Hematopoietic multipotent progenitor cell treated with erythropoietin and hydrocortisone succinate and interleukin-3 and kit ligand, for 15 days (in vitro differentiated cells): ENCODE data around the gene CEP70.
A peak's percentile ranks its signal among the peaks of the same experiment; 100 is the strongest.
"Not testable (repeated sequence)": the region's sequence is repeated elsewhere in the genome, so short reads cannot be mapped to it uniquely, and the experiment has no call there.

Experiments used
- DNase-seq: peaks from one replicate; pipeline ENCODE4 v3.0.0-alpha.2; 2015; ENCODE audit warnings: low spot score

Gene CEP70

GRCh38 chr3:138594150-138594934 is at the start of gene CEP70:
Gene CEP70, minus strand, starts transcription at chr3:138594260. Its CDS starts 21,333 bp downstream, at chr3:138572927.
- DNase-seq: peak; percentile 87

GRCh38 chr3:138642927-138643253 is 48.8 kb upstream of the CEP70 start:
- DNase-seq: no peak

GRCh38 chr3:138642226-138642926 is 48.3 kb upstream of the CEP70 start:
- no peak for DNase-seq

- DNase-seq: no peak
Measured at GRCh38 chr3:138640537-138640936, 46.5 kb upstream of the CEP70 start.

GRCh38 chr3:138638641-138639040 is 44.6 kb upstream of the CEP70 start:
- no peak for DNase-seq

GRCh38 chr3:138629526-138629925 is 35.5 kb upstream of the CEP70 start:
- DNase-seq: no peak

GRCh38 chr3:138625707-138626365 is 31.8 kb upstream of the CEP70 start:
- DNase-seq: no peak

- DNase-seq: no peak
Measured at GRCh38 chr3:138624518-138624917, 30.5 kb upstream of the CEP70 start.

- DNase-seq: no peak
Measured at GRCh38 chr3:138620431-138620830, 26.4 kb upstream of the CEP70 start.

- DNase-seq: no peak
Measured at GRCh38 chr3:138615462-138615861, 21.4 kb upstream of the CEP70 start.

- no peak for DNase-seq
Measured at GRCh38 chr3:138609898-138610266, 15.8 kb upstream of the CEP70 start.

- no peak for DNase-seq
Measured at GRCh38 chr3:138608322-138609135, 14.5 kb upstream of the CEP70 start, which contains the start of gene FAIM. Gene FAIM, plus strand, starts transcription at chr3:138608771. Its CDS starts 10,956 bp downstream, at chr3:138619727.

GRCh38 chr3:138604106-138604595 is 10.1 kb upstream of the CEP70 start:
- not testable (repeated sequence) for DNase-seq

GRCh38 chr3:138601661-138602060 is 7.6 kb upstream of the CEP70 start:
- not testable (repeated sequence) for DNase-seq

GRCh38 chr3:138600100-138600745 is 6.2 kb upstream of the CEP70 start:
- DNase-seq: no peak

- DNase-seq: no peak
Measured at GRCh38 chr3:138598534-138598933, 4.5 kb upstream of the CEP70 start.

- not testable (repeated sequence) for DNase-seq
Measured at GRCh38 chr3:138597186-138597976, 3.3 kb upstream of the CEP70 start.

- no peak for DNase-seq
Measured at GRCh38 chr3:138594935-138595610, 1.0 kb upstream of the CEP70 start.

GRCh38 chr3:138593488-138594149 is 441 bp downstream of the CEP70 start:
- no peak for DNase-seq
